ENCODE measurements around the gene PLCB2.

The PLCB2 gene

GRCh38 chr15:40275523-40275922 lies 32.2 kb downstream of the PLCB2 start:
- no peak for DNase-seq (ENCODE audit: extremely low read depth, low read depth)
- no peak for TF ChIP-seq CTCF (IDR thresholded peaks at IDR 0.05; ENCODE audit: low read depth, low read length, missing control alignments)
- H3K4me3 ChIP-seq (replicated peaks; ENCODE audit: low read depth, low read length), result no peak overlapping the region

GRCh38 chr15:40274350-40275274 lies 33.1 kb downstream of the PLCB2 start:
- DNase-seq (ENCODE audit: extremely low read depth, low read depth), result peak; percentile 61
- H3K4me3 ChIP-seq (replicated peaks; ENCODE audit: low read depth, low read length), result no peak overlapping the region
- TF ChIP-seq CTCF (IDR thresholded peaks at IDR 0.05; ENCODE audit: low read depth, low read length, missing control alignments), result peak; percentile 100

GRCh38 chr15:40273428-40273827 lies 34.3 kb downstream of the PLCB2 start:
- TF ChIP-seq CTCF (IDR thresholded peaks at IDR 0.05; ENCODE audit: low read depth, low read length, missing control alignments), result no peak
- no peak overlapping the region for H3K4me3 ChIP-seq (replicated peaks; ENCODE audit: low read depth, low read length)
- DNase-seq (ENCODE audit: extremely low read depth, low read depth), result no peak

GRCh38 chr15:40272485-40273056 lies 35.2 kb downstream of the PLCB2 start:
- TF ChIP-seq CTCF (IDR thresholded peaks at IDR 0.05; ENCODE audit: low read depth, low read length, missing control alignments), result peak; percentile 20
- H3K4me3 ChIP-seq (replicated peaks; ENCODE audit: low read depth, low read length), result no peak overlapping the region
- DNase-seq (ENCODE audit: extremely low read depth, low read depth), result no peak

- DNase-seq (ENCODE audit: extremely low read depth, low read depth), result no peak
- no peak overlapping the region for H3K4me3 ChIP-seq (replicated peaks; ENCODE audit: low read depth, low read length)
Measured at GRCh38 chr15:40271685-40272484, 35.9 kb downstream of the PLCB2 start.

More at GRCh38 chr15:40271685-40272484, 35.9 kb downstream of the PLCB2 start:
- TF ChIP-seq CTCF (IDR thresholded peaks at IDR 0.05; ENCODE audit: low read depth, low read length, missing control alignments), result no peak

Data from HFF-Myc (cell line).